Fibroblast of the aortic adventitia (primary cell): Measurements from ENCODE around the gene RNASE1. TPM values are rescaled to one million over a fixed set of nuclear protein-coding genes. Genes with fewer than 3 reads are reported as not detected.
"Not testable (repeated sequence)": the region's sequence is repeated elsewhere in the genome, so short reads cannot be mapped to it uniquely, and the experiment has no call there.

Experiments
- DNase-seq: peaks from one replicate; pipeline ENCODE4 v3.0.0-alpha.2; 2010; ENCODE audit warnings: low read depth
- H3K4me3 ChIP-seq: 2 replicates; pipeline ENCODE4 v1.5.1; 2011; ENCODE audit warnings: low read depth, mild to moderate bottlenecking, control low read depth, low read length, moderate library complexity
- CTCF ChIP-seq: IDR thresholded peaks from 2 replicates; pipeline ENCODE4 v1.5.1; 2011; ENCODE audit warnings: mild to moderate bottlenecking, low read length, control low read depth, inconsistent platforms; ENCODE audit not compliant: insufficient read depth
- total RNA-seq: library from RNA; depleted of rRNA; stranded (reverse); fragments of >200 nt; gene quantifications from 2 replicates; pipeline ENCODE4 v1.2.3, GENCODE V29; 2012; ENCODE audit warnings: low replicate concordance

The RNASE1 gene
- total RNA-seq, 1 donor: not detected

GRCh38 chr14:20820063-20820904 is 17.6 kb upstream of the RNASE1 start:
- DNase-seq: no peak
- H3K4me3 ChIP-seq: no peak overlapping the region
- no peak for TF ChIP-seq CTCF

GRCh38 chr14:20818861-20819260 is 16.2 kb upstream of the RNASE1 start:
- no peak overlapping the region for H3K4me3 ChIP-seq
- no peak for DNase-seq
- TF ChIP-seq CTCF: no peak

- not testable (repeated sequence) for H3K4me3 ChIP-seq, DNase-seq
These were observed 13.3 kb upstream of the RNASE1 start for GRCh38 chr14:20815946-20816345.

- DNase-seq: no peak
- no peak overlapping the region for H3K4me3 ChIP-seq
- no peak for TF ChIP-seq CTCF
These were observed 9.6 kb upstream of the RNASE1 start for GRCh38 chr14:20811986-20812975.

- TF ChIP-seq CTCF: no peak
- no peak for DNase-seq
- no peak overlapping the region for H3K4me3 ChIP-seq
These were observed 7.3 kb upstream of the RNASE1 start for GRCh38 chr14:20809917-20810316.

GRCh38 chr14:20808162-20808483 is 5.5 kb upstream of the RNASE1 start:
- no peak for TF ChIP-seq CTCF
- H3K4me3 ChIP-seq: no peak overlapping the region
- DNase-seq: no peak
